Measurements from ENCODE around the gene ACBD3. TPM values are rescaled to one million over a fixed set of nuclear protein-coding genes. Genes with fewer than 3 reads are reported as not detected.

ACBD3 gene
- total and polyA plus RNA-seq, 10 of the 15 experiments (the other 5 are each of a cell fraction or from before 2014, with no cell fraction given) = 7.5 to 27.9 (median 20.3) TPM

- no peak for TF ChIP-seq SRF (IDR thresholded peaks at IDR 0.05; ENCODE audit: low read depth in 2 of 2, low read length in 2 of 2)
- TF ChIP-seq BHLHE40 (IDR thresholded peaks at IDR 0.05; ENCODE audit: borderline replicate concordance in 1 of 2, low read depth in 2 of 2, low read length in 1 of 2) = no peak; a peak in 1 of 4 replicates
- TF ChIP-seq MEF2A (IDR thresholded peaks at IDR 0.05; ENCODE audit: insufficient read depth, low read depth, low read length) = no peak
- TF ChIP-seq CHD4 (IDR thresholded peaks at IDR 0.05) = no peak
- no peak for TF ChIP-seq SMARCA5 (IDR thresholded peaks at IDR 0.05)
- TF ChIP-seq CTCF (IDR thresholded peaks at IDR 0.05 in 2 of 3, conservative IDR thresholded peaks at IDR 0.05 in 1 of 3; ENCODE audit: control insufficient read depth in 2 of 3, extremely low read depth in 1 of 3, insufficient read depth in 1 of 3, low read depth in 3 of 3, low read length in 3 of 3) = 0 out of 6 replicates have a peak, but pooled peaks of 1 of the 3 experiments have one; percentile 5
- peak; percentile 64 for TF ChIP-seq IKZF1 (conservative IDR thresholded peaks at IDR 0.05)
- TF ChIP-seq ZBTB33 (IDR thresholded peaks at IDR 0.05) = no peak
- no peak for TF ChIP-seq RAD51 (IDR thresholded peaks at IDR 0.05)
- no peak for TF ChIP-seq RAD21 (IDR thresholded peaks at IDR 0.05; ENCODE audit: insufficient read depth, low read depth, low read length)
- TF ChIP-seq BCLAF1 (IDR thresholded peaks at IDR 0.05) = no peak
- TF ChIP-seq TCF12 (IDR thresholded peaks at IDR 0.05; ENCODE audit: low read depth, low read length) = 0 out of 2 replicates have a peak, but pooled peaks have one; percentile 22
- TF ChIP-seq SUZ12 (IDR thresholded peaks at IDR 0.05; ENCODE audit: unreplicated experiment) = no peak
- 0 out of 2 replicates have a peak, but pooled peaks have one; percentile 22 for TF ChIP-seq POLR2A (IDR thresholded peaks at IDR 0.05; ENCODE audit: low read depth, low read length)
- no peak for TF ChIP-seq RELA (IDR thresholded peaks at IDR 0.05; ENCODE audit: borderline replicate concordance, partially characterized antibody)
- no peak for TF ChIP-seq FOXM1 (IDR thresholded peaks at IDR 0.05; ENCODE audit: low read depth, low read length)
- TF ChIP-seq SP1 (IDR thresholded peaks at IDR 0.05; ENCODE audit: low read depth, low read length) = no peak
Observed at GRCh38 chr1:226223786-226224244, 37.3 kb upstream of the ACBD3 start (continued).

All from GM12878 (cell line).